IMR-90 (cell line): ENCODE data around the gene PASD1. TPM values are rescaled to one million over a fixed set of nuclear protein-coding genes. Genes with fewer than 3 reads are reported as not detected.

Experiments
- ATAC-seq: fragments of 200-7000 bp; cut with Tn5 transposase; 2 replicates; pipeline ENCODE4 v1.9.1; 2020; ENCODE audit warnings: low read depth, mild to moderate bottlenecking, moderate library complexity
- BruUV-seq: library from RNA; stranded (reverse); fragments of 400-500 nt; replicated peaks from 2 replicates; lab custom pipeline; 2021; lab: Mats Ljungman, UMichigan
- CTCF ChIA-PET: fragments of 300-600 bp; formaldehyde crosslinking; extraction: SDS; loops from one replicate; lab custom pipeline; 2021; ENCODE audit warnings: antibody characterized with exemption; lab: Yijun Ruan, JAX
- POLR2A ChIA-PET: fragments of 300-600 bp; sonication (Branson Sonifier 250); formaldehyde crosslinking; loops from one replicate; lab custom pipeline; 2022; ENCODE audit warnings: antibody characterized with exemption; ENCODE audit not compliant: unreplicated experiment; lab: Charles Lee
- DNase-seq: peaks from one replicate; pipeline ENCODE4 v3.0.0; 2013
- H2AFZ ChIP-seq: replicated peaks from 2 replicates; pipeline ENCODE3; 2013; ENCODE audit warnings: low read length, mild to moderate bottlenecking; ENCODE audit not compliant: poor library complexity
- H2AK5ac ChIP-seq: 2 replicates; pipeline ENCODE4 v1.6.1; 2013; ENCODE audit warnings: low read depth, low read length, inconsistent platforms
- H2AK9ac ChIP-seq: replicated peaks from 2 replicates; pipeline ENCODE3; 2013; ENCODE audit warnings: mild to moderate bottlenecking, low read depth, low read length, moderate library complexity; ENCODE audit not compliant: poor library complexity
- H2BK120ac ChIP-seq: 2 replicates; pipeline ENCODE4 v1.6.1; 2013; ENCODE audit warnings: low read depth, low read length, inconsistent platforms
- H2BK15ac ChIP-seq: 3 replicates; pipeline ENCODE4 v1.6.1; 2013; ENCODE audit warnings: low read depth, low read length, inconsistent platforms
- H2BK20ac ChIP-seq: 2 replicates; pipeline ENCODE4 v1.6.1; 2013; ENCODE audit warnings: low read depth, mild to moderate bottlenecking, inconsistent platforms, low read length, moderate library complexity
- H2BK5ac ChIP-seq: 2 replicates; pipeline ENCODE4 v1.6.1; 2013; ENCODE audit warnings: mild to moderate bottlenecking, low read depth, low read length, inconsistent platforms; ENCODE audit not compliant: poor library complexity, severe bottlenecking
- H3K14ac ChIP-seq: replicated peaks from 2 replicates; pipeline ENCODE4 v1.6.1; 2013; ENCODE audit warnings: low read depth, low read length, inconsistent platforms
- H3K18ac ChIP-seq: 2 replicates; pipeline ENCODE4 v1.6.1; 2013; ENCODE audit warnings: low read depth, low read length, control low read depth
- H3K23ac ChIP-seq: 2 replicates; pipeline ENCODE4 v1.6.1; 2013; ENCODE audit warnings: low read depth, low read length, inconsistent platforms
- H3K27ac ChIP-seq: 2 replicates; pipeline ENCODE4 v1.5.1; 2013; ENCODE audit warnings: mild to moderate bottlenecking, control low read depth, low read length; ENCODE audit not compliant: insufficient read depth
- H3K27me3 ChIP-seq: 2 replicates; pipeline ENCODE4 v1.6.1; 2013; ENCODE audit warnings: low read length; ENCODE audit not compliant: control insufficient read depth, insufficient read depth
- H3K36me3 ChIP-seq: 2 replicates; pipeline ENCODE4 v1.6.1; 2013; ENCODE audit warnings: low read length, mixed read lengths; ENCODE audit not compliant: control insufficient read depth, insufficient read depth
- H3K4ac ChIP-seq: 2 replicates; pipeline ENCODE4 v1.6.1; 2013; ENCODE audit warnings: low read depth, low read length, inconsistent platforms
- H3K4me1 ChIP-seq: 2 replicates; pipeline ENCODE4 v1.6.1; 2013; ENCODE audit warnings: low read length, mixed read lengths; ENCODE audit not compliant: control insufficient read depth, insufficient read depth
- H3K4me2 ChIP-seq: 2 replicates; pipeline ENCODE4 v1.6.1; 2013; ENCODE audit warnings: low read depth, mild to moderate bottlenecking, control low read depth, low read length, moderate library complexity
- H3K4me3 ChIP-seq: 2 replicates; pipeline ENCODE4 v1.5.1; 2013; ENCODE audit warnings: low read depth, mild to moderate bottlenecking, control low read depth, low read length, moderate library complexity; ENCODE audit not compliant: insufficient read depth
- H3K56ac ChIP-seq: 2 replicates; pipeline ENCODE4 v1.6.1; 2013; ENCODE audit warnings: low read length, inconsistent platforms; ENCODE audit not compliant: insufficient read depth; ENCODE audit errors: extremely low read depth
- H3K79me1 ChIP-seq, 2 experiments: 2 replicates each; pipeline ENCODE4 v1.6.1; 2013; ENCODE audit warnings: low read length in 2 of 2, inconsistent platforms in 1 of 2, low read depth in 1 of 2
- H3K9ac ChIP-seq: 2 replicates; pipeline ENCODE4 v1.6.1; 2013; ENCODE audit warnings: low read depth, low read length, control low read depth
- H3K9me1 ChIP-seq: 2 replicates; pipeline ENCODE4 v1.6.1; 2013; ENCODE audit warnings: low read length, inconsistent platforms; ENCODE audit not compliant: insufficient read depth
- H3K9me3 ChIP-seq: 2 replicates; pipeline ENCODE4 v1.6.1; 2013; ENCODE audit warnings: low read length; ENCODE audit not compliant: control insufficient read depth, insufficient read depth
- H4K20me1 ChIP-seq: 2 replicates; pipeline ENCODE4 v1.6.1; 2013; ENCODE audit warnings: low read length, inconsistent platforms; ENCODE audit not compliant: insufficient read depth
- H4K5ac ChIP-seq: 2 replicates; pipeline ENCODE4 v1.6.1; 2013; ENCODE audit warnings: mild to moderate bottlenecking, low read depth, low read length, control low read depth
- H4K8ac ChIP-seq, 2 experiments: 2 replicates each; pipeline ENCODE4 v1.6.1; 2013; ENCODE audit warnings: low read depth in 2 of 2, low read length in 2 of 2, control low read depth in 1 of 2, inconsistent platforms in 1 of 2
- H4K91ac ChIP-seq: 2 replicates; pipeline ENCODE4 v1.6.1; 2013; ENCODE audit warnings: low read depth, low read length, inconsistent platforms; ENCODE audit not compliant: insufficient read depth
- CEBPB ChIP-seq: IDR thresholded peaks from 2 replicates; pipeline ENCODE4 v1.6.1; 2012; ENCODE audit warnings: low read depth, low read length, improper control_type of control experiment
- CHD1 ChIP-seq: IDR thresholded peaks from 2 replicates; pipeline ENCODE4 v1.6.1; 2012; ENCODE audit warnings: low read depth, low read length, improper control_type of control experiment
- FOS ChIP-seq: fragments of 150-350 bp; IDR thresholded peaks from 2 replicates; pipeline ENCODE4 v1.6.1; 2016; ENCODE audit warnings: low read depth, low read length
- MAFK ChIP-seq: IDR thresholded peaks from 2 replicates; pipeline ENCODE4 v1.6.1; 2012; ENCODE audit warnings: low read depth, low read length, improper control_type of control experiment
- MAZ ChIP-seq: IDR thresholded peaks from 2 replicates; pipeline ENCODE4 v1.6.1; 2012; ENCODE audit warnings: low read depth, mild to moderate bottlenecking, low read length, improper control_type of control experiment, moderate library complexity, borderline replicate concordance
- MXI1 ChIP-seq: IDR thresholded peaks from 2 replicates; pipeline ENCODE4 v1.6.1; 2012; ENCODE audit warnings: low read depth, mild to moderate bottlenecking, low read length, moderate library complexity, borderline replicate concordance
- POLR2A ChIP-seq: IDR thresholded peaks from 2 replicates; pipeline ENCODE4 v1.6.1; 2012; ENCODE audit warnings: mild to moderate bottlenecking, low read depth, low read length
- RAD21 ChIP-seq: IDR thresholded peaks from 2 replicates; pipeline ENCODE4 v1.6.1; 2012; ENCODE audit warnings: low read length, improper control_type of control experiment
- RCOR1 ChIP-seq: IDR thresholded peaks from 2 replicates; pipeline ENCODE4 v1.6.1; 2012; ENCODE audit warnings: mild to moderate bottlenecking, low read length, improper control_type of control experiment; ENCODE audit not compliant: insufficient replicate concordance
- RFX5 ChIP-seq: IDR thresholded peaks from 2 replicates; pipeline ENCODE4 v1.8.0; 2012; ENCODE audit warnings: low read depth, mild to moderate bottlenecking, low read length, moderate library complexity
- SMC3 ChIP-seq: fragments of 150-350 bp; IDR thresholded peaks from 2 replicates; pipeline ENCODE4 v1.6.1; 2016; ENCODE audit warnings: low read depth, mild to moderate bottlenecking, antibody characterized with exemption, low read length, moderate library complexity
- WGBS, 2 experiments: methylation state at CpG; one replicate each; pipeline versions ENCODE4 v1.1.5 to v1.1.7; 2013; ENCODE audit warnings: missing lambda C conversion rate in 2 of 2; ENCODE audit not compliant: insufficient read length in 1 of 2; ENCODE audit errors: extremely low coverage in 2 of 2; 5-methylcytosine and 5-hydroxymethylcytosine counted together
- dilution Hi-C: fragments of 300-500 bp; cut with HindIII; formaldehyde crosslinking; loops from one replicate; pipeline ENCODE4 v1.14.3; 2018; ENCODE audit warnings: low sequenced_read_pairs; ENCODE audit not compliant: unreplicated experiment
- in situ Hi-C: fragments of 300-500 bp; cut with MboI; formaldehyde crosslinking; loops from 3 replicates; pipeline ENCODE4 v1.14.3; 2019; ENCODE audit warnings: low sequenced_read_pairs, inconsistent platforms, mixed read lengths
- intact Hi-C: fragments of 100-400 bp; cut with micrococcal nuclease; formaldehyde crosslinking; loops from 2 replicates; pipeline ENCODE4 v1.10.0; 2022
- polyA plus RNA-seq, 3 experiments: library from polyadenylated mRNA; depleted of rRNA; stranded (reverse); fragments of >200 nt; gene quantifications; 2 replicates each; pipeline ENCODE4 v1.2.3, GENCODE V29; 2012; ENCODE audit warnings: low replicate concordance in 1 of 3
- total RNA-seq: library from RNA; depleted of rRNA; stranded (reverse); fragments of >200 nt; gene quantifications from 2 replicates; pipeline ENCODE4 v1.2.3, GENCODE V29; 2012
- TF ChIP-seq, protein P1 (sequence below): fragments of 150-350 bp; IDR thresholded peaks from 2 replicates; pipeline ENCODE4 v1.6.1; 2017; ENCODE audit warnings: mild to moderate bottlenecking, antibody characterized with exemption, low read length, low read depth
- TF ChIP-seq, protein P2 (sequence below): conservative IDR thresholded peaks from 2 replicates; pipeline ENCODE4 v1.5.1; 2012; ENCODE audit warnings: mild to moderate bottlenecking, low read depth, low read length, improper control_type of control experiment
- TF ChIP-seq, protein P3 (sequence below): fragments of 150-350 bp; IDR thresholded peaks from 2 replicates; pipeline ENCODE4 v1.6.1; 2016; ENCODE audit warnings: low read depth, mild to moderate bottlenecking, low read length, moderate library complexity, borderline replicate concordance

The PASD1 gene
- total and polyA plus RNA-seq, 2 of the 4 experiments (the other 2 are of a cell fraction): not detected

DNA sequence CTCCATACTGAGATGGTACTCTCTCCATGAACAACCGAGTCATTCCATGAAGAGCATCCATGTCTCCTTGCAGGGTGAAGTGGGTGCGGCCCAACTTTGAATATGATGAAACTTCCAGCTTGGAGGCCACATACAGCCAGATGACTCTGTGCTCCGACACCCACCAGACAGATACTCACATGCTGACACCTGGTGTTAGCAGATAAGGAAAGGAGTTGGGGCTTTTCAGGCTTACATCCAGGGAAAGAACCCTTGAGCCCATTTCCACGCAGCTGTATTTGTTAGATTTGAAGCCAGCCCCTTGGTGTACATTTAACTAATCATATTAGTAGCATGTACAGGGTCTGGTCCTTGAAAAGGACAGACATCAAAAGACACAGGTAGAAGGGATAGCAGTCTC lies 69.7 kb downstream of the PASD1 start:
- H3K4me3 ChIP-seq: no peak overlapping the region
- TF ChIP-seq, protein P1, sequence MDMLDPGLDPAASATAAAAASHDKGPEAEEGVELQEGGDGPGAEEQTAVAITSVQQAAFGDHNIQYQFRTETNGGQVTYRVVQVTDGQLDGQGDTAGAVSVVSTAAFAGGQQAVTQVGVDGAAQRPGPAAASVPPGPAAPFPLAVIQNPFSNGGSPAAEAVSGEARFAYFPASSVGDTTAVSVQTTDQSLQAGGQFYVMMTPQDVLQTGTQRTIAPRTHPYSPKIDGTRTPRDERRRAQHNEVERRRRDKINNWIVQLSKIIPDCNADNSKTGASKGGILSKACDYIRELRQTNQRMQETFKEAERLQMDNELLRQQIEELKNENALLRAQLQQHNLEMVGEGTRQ: no peak
- TF ChIP-seq RCOR1 (no peak), RAD21 (no peak), SMC3 (no peak), POLR2A (no peak), MAFK (no peak), CHD1 (no peak), FOS (no peak), CEBPB (no peak), RFX5 (no peak), MXI1 (no peak), MAZ (no peak)
- TF ChIP-seq, protein P2, sequence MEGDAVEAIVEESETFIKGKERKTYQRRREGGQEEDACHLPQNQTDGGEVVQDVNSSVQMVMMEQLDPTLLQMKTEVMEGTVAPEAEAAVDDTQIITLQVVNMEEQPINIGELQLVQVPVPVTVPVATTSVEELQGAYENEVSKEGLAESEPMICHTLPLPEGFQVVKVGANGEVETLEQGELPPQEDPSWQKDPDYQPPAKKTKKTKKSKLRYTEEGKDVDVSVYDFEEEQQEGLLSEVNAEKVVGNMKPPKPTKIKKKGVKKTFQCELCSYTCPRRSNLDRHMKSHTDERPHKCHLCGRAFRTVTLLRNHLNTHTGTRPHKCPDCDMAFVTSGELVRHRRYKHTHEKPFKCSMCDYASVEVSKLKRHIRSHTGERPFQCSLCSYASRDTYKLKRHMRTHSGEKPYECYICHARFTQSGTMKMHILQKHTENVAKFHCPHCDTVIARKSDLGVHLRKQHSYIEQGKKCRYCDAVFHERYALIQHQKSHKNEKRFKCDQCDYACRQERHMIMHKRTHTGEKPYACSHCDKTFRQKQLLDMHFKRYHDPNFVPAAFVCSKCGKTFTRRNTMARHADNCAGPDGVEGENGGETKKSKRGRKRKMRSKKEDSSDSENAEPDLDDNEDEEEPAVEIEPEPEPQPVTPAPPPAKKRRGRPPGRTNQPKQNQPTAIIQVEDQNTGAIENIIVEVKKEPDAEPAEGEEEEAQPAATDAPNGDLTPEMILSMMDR: no peak
- TF ChIP-seq, protein P3, sequence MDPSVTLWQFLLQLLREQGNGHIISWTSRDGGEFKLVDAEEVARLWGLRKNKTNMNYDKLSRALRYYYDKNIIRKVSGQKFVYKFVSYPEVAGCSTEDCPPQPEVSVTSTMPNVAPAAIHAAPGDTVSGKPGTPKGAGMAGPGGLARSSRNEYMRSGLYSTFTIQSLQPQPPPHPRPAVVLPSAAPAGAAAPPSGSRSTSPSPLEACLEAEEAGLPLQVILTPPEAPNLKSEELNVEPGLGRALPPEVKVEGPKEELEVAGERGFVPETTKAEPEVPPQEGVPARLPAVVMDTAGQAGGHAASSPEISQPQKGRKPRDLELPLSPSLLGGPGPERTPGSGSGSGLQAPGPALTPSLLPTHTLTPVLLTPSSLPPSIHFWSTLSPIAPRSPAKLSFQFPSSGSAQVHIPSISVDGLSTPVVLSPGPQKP: no peak
- H2BK120ac ChIP-seq: no peak overlapping the region
- H3K27ac ChIP-seq: no peak overlapping the region
- DNase-seq (no peak), ATAC-seq (no peak)
- no TSS peak for BruUV-seq
- no CpG with 5 or more reads among the region's 4 CpGs for WGBS, 2 experiments
- no peak overlapping the region for H2BK5ac ChIP-seq
- no peak overlapping the region for H3K18ac ChIP-seq
- no peak overlapping the region for H2BK15ac ChIP-seq
- no peak overlapping the region for H3K9ac ChIP-seq
- dilution Hi-C loops (no loop called here), in situ Hi-C loops (no loop called here), intact Hi-C loops (no loop called here)
- H3K9me3 ChIP-seq: no peaks in the 10 kb centered on the region
- H3K27me3 ChIP-seq: no peaks in the 10 kb centered on the region
- H2AK9ac ChIP-seq: no peak overlapping the region
- H3K14ac ChIP-seq: no peak overlapping the region
- no peaks in the 10 kb centered on the region for H3K79me1 ChIP-seq
- H3K23ac ChIP-seq: no peak overlapping the region
- H4K91ac ChIP-seq: no peak overlapping the region
- H3K4ac ChIP-seq: no peak overlapping the region
- H3K4me2 ChIP-seq: no peak overlapping the region
- H2BK20ac ChIP-seq: no peak overlapping the region
- H2AK5ac ChIP-seq: no peak overlapping the region
- no peaks in the 10 kb centered on the region for H4K20me1 ChIP-seq
- no peak overlapping the region for H2AFZ ChIP-seq
- H3K36me3 ChIP-seq: no peaks in the 10 kb centered on the region
- ChIA-PET POLR2A (no interaction called here), CTCF (no interaction called here)
- no peak overlapping the region for H3K56ac ChIP-seq
- no peak overlapping the region for H4K8ac ChIP-seq
- H4K5ac ChIP-seq: no peak overlapping the region
- no peaks in the 10 kb centered on the region for H3K9me1 ChIP-seq
- no peaks in the 10 kb centered on the region for H3K4me1 ChIP-seq
